SH-SY5Y (cell line): ENCODE results near the gene ZNF526.

ENCODE experiments used
- GATA2 ChIP-seq: IDR thresholded peaks from 2 replicates; pipeline ENCODE4 v1.6.1; 2011; ENCODE audit warnings: mild to moderate bottlenecking, low read depth, low read length
- GATA3 ChIP-seq: IDR thresholded peaks from 2 replicates; pipeline ENCODE4 v1.6.1; 2011; ENCODE audit warnings: low read depth, mild to moderate bottlenecking, low read length, moderate library complexity

ZNF526 gene

GRCh38 chr19:42251572-42252358, 31.7 kb downstream of the ZNF526 start:
- TF ChIP-seq GATA2: no peak
- TF ChIP-seq GATA3: no peak

GRCh38 chr19:42252365-42253244, 32.5 kb downstream of the ZNF526 start:
- TF ChIP-seq GATA2: no peak
- no peak for TF ChIP-seq GATA3

GRCh38 chr19:42253245-42254088, 33.4 kb downstream of the ZNF526 start:
- TF ChIP-seq GATA2: no peak
- no peak for TF ChIP-seq GATA3

GRCh38 chr19:42254089-42254849, 34.2 kb downstream of the ZNF526 start:
- no peak for TF ChIP-seq GATA2
- no peak for TF ChIP-seq GATA3

GRCh38 chr19:42254850-42255765, 35.0 kb downstream of the ZNF526 start, which contains the start of gene ERF:
TSS of gene ERF (minus strand) at chr19:42255128. CDS start at chr19:42254999, 129 bp downstream.
- no peak for TF ChIP-seq GATA3

- TF ChIP-seq GATA2: peak; percentile 65; the same call in 1 of the 2 replicates
- TF ChIP-seq GATA3: no peak
Observed at GRCh38 chr19:42255766-42256745, 35.9 kb downstream of the ZNF526 start.

- TF ChIP-seq GATA2 (no peak), GATA3 (no peak)
Observed at GRCh38 chr19:42261763-42262162, 41.7 kb downstream of the ZNF526 start.

- TF ChIP-seq GATA3: no peak
- TF ChIP-seq GATA2: no peak
Observed at GRCh38 chr19:42267644-42268141, 47.6 kb downstream of the ZNF526 start.

GRCh38 chr19:42268142-42268703, 48.1 kb downstream of the ZNF526 start:
- TF ChIP-seq GATA3: no peak
- no peak for TF ChIP-seq GATA2

GRCh38 chr19:42268704-42269477, 48.8 kb downstream of the ZNF526 start, which contains the start of gene CIC:
TSS of gene CIC (plus strand) at chr19:42269252. CDS start at chr19:42271784, 2,532 bp downstream.
- no peak for TF ChIP-seq GATA2
- TF ChIP-seq GATA3: no peak
